GM12801 (cell line): ENCODE measurements around the gene GNAO1.

Experiments
- TF ChIP-seq, protein P1 (sequence below): IDR thresholded peaks from one replicate; pipeline ENCODE4 v1.5.1; 2011; ENCODE audit warnings: control low read depth; ENCODE audit not compliant: insufficient read length; ENCODE audit errors: extremely low read depth

Gene GNAO1

DNA sequence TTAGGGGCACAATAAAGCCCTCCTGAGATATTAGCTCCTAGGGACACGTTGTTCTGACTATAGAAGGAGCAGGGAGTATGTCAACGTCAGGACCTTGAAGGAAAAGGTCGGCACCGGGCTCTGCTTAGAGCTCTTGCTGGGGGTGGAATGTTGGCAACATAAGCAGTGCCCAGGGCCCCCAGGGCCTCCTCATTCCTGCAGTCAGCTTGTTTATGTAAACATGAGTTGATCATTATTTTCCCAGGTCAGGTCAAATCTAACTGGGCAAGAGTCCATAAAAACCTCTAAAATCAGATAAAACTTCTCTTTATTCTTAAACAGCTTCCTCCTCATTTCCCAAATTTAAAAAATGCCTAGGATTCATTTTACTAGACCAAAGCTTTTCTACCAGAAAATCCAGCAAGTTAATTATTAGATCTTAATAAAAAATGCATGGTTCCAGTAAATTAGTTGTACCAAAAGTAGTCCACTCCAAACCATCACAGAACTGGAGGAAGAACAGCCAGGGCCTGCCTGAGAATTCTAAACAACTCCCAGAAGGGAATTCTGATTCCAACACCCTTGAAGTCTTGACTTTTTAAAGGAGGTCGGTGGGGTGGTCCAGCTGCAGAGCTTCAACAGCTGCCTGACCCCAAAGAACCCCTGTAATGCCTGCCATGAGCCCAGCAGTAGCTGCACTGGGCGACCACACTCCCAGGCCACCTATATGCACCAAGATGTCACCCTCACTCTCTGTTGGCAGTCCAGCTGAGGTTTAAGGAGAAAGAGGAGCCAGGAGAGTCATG is 179.8 kb downstream of the GNAO1 start:
- TF ChIP-seq, protein P1, sequence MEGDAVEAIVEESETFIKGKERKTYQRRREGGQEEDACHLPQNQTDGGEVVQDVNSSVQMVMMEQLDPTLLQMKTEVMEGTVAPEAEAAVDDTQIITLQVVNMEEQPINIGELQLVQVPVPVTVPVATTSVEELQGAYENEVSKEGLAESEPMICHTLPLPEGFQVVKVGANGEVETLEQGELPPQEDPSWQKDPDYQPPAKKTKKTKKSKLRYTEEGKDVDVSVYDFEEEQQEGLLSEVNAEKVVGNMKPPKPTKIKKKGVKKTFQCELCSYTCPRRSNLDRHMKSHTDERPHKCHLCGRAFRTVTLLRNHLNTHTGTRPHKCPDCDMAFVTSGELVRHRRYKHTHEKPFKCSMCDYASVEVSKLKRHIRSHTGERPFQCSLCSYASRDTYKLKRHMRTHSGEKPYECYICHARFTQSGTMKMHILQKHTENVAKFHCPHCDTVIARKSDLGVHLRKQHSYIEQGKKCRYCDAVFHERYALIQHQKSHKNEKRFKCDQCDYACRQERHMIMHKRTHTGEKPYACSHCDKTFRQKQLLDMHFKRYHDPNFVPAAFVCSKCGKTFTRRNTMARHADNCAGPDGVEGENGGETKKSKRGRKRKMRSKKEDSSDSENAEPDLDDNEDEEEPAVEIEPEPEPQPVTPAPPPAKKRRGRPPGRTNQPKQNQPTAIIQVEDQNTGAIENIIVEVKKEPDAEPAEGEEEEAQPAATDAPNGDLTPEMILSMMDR: no peak

DNA sequence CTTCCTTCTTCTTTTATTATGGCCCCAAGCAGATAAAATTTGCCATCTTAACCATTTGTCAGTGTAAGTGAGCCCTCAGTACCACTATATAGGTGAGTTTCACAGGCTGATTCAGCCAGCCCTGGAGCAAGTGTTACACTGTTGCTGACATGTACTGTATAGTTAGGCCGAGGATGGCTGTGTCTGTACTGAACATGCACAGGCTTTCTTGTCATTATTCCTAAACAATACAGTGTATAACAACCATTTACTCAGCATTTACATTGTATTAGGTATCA is 180.3 kb downstream of the GNAO1 start:
- TF ChIP-seq, protein P1: no peak

DNA sequence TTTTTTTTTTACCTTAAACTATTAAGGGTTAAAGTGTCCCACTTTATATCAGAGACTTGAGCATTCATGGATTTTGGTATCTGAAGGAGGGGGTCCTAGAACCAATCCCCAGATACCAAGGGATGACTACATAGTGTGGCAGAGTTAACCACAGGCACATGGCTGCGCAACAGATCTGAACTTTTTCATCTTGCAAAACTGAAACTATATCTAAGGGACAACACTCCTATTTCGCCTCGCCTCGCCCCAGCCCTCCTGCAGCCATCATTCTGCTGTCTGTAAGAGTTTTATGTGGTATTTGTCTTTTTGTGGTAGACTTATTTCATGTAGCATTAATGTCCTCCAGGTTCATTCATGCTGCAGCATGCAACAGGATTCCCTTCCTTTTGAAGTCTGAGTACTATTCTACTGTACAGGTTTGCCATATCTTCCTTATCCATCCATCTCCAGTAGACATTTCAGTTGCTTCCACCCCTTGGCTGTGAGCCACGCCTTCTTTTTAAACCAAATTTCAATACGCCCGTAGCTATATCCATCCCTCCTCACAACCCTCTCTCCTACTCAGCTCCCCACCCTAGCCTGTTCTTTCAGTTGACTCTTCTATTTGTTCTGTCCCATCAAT is 180.8 kb downstream of the GNAO1 start:
- TF ChIP-seq, protein P1: no peak

DNA sequence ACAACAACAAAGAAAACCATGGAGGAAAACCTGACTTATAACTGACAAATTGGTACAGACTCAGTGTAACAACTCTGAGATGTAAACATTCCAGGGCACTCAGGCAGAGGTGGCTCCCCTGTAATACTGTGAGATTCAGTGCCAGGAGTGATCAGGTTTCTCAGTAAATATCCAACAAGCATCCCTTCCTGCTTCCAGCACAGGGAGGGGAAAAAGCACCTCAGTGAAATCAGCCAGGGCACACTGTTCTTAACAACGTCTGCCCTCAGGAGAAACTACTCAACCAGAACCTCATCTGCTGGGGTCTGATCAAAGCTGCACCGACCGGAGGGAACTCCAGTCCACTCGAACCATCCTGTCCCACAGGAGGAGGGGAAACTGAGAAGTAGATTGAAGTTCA is 181.7 kb downstream of the GNAO1 start:
- TF ChIP-seq, protein P1: no peak

DNA sequence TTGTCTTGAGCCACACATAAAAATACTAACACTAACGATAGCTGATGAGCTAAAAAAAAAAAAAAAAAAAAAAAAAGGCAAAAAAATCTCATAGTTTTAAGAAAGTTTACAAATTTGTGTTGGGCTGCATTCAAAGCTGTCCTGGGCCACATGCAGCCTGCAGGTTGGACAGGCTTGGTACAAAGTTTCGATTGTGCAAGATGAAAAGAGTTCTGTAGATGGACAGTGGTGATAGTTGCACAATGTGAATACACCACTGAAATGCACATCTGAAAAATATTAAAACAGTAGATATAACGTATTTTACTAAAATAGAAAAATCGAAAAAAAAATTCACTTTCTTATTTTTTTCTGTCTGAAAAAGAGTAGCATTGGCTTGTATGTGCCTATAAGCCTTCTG is 191.2 kb downstream of the GNAO1 start:
- TF ChIP-seq, protein P1: no peak

DNA sequence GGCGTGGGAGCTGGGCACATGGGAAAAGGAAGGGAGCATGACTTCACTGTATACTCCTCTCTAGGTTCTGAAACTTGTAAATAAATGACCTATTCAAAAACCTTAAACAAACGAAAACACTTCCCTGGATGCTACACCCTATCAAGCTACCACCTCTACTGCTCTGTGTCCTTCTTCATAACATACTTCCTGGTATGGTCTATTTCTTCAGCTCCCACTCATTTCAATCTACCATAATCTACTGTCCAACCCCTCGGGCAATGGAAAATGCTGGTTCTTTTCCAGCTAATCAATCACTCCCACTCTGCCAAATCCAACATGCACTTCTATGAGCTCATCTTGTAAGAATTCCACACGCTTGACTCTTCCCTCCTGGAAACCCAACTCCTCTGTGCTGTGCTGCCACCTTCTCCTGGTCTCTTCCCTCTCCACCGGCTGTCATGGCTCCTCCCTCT is 191.6 kb downstream of the GNAO1 start:
- TF ChIP-seq, protein P1: no peak

DNA sequence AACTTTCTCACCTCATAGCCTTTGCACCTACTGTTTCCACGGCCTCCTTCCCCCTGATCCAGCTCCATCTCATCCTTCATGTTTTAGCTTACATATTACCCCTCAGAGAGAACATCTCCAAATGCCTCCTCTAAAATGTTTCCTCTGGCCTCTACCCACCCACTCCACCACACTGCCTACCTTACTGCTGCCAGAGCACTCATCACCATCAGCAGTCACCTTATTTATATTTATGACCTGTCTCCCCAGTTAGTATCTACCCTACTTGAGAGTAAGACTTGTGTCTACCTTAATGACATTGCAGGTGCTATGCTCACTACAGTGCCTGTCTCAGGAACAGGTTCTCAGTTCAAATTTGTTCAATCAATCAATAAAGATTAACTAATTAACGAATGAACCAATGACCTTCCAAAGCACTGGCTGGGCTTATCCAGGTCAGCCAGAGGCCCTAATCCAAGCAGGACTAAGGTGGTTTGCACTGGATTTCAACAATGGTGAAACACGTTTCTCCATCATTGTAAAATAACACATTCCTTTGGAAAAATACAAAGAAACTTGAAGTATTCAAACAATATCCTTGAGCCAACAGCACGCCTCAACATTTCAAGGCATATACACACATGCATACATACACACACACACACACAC is 192.9 kb downstream of the GNAO1 start:
- TF ChIP-seq, protein P1: no peak
